GM18505 (cell line): ENCODE results near the gene INPP5F.

Experiments
- ATAC-seq: cut with Tn5 transposase; IDR thresholded peaks from one replicate; pipeline ENCODE4 v1.9.1; 2021; ENCODE audit not compliant: unreplicated experiment
- POLR2A ChIP-seq: IDR thresholded peaks from 4 replicates; pipeline ENCODE4 v1.6.1; 2011; ENCODE audit warnings: borderline replicate concordance; ENCODE audit not compliant: insufficient read depth, insufficient read length; ENCODE audit errors: extremely low read depth

The INPP5F gene

DNA sequence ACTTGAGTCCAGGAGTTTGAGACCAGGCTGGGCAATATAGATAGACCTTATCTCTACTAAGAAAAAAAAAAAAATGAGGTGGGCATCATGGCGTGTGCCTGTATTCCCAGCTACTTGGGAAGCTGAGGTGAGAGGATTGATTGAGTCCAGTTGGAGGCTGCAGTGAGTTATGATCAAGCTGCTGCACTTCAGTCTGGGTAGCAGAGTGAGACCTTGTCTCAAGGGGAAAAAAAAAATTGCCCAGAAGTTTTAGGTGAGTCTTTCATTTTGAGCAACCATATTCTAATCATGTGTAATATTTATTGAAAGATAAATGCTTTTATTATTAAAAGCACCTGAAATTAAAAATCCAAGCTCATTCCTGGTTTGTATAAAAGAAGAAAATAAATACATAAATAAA lies 13.1 kb downstream of the INPP5F start:
- no peak for ATAC-seq
- TF ChIP-seq POLR2A: no peak

DNA sequence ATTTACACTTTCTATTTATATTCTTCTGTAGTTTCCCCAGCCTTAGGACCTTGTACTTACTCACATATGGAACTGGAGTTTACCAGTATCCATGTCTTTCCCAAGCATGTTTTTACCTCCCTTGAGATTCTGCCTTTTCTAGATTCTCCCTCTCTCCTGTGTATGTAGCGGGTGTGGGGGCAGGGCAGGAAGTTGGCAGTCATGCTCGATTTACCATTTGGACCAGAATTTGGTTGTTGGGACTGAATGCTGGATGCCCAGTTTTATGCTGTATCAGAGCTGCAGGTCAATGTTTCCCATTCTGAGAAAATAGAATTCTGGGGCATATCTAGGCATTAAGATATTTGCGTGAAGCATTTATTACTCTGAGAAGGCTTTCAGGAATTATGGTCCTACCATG lies 14.2 kb downstream of the INPP5F start:
- no peak for ATAC-seq
- TF ChIP-seq POLR2A: no peak

DNA sequence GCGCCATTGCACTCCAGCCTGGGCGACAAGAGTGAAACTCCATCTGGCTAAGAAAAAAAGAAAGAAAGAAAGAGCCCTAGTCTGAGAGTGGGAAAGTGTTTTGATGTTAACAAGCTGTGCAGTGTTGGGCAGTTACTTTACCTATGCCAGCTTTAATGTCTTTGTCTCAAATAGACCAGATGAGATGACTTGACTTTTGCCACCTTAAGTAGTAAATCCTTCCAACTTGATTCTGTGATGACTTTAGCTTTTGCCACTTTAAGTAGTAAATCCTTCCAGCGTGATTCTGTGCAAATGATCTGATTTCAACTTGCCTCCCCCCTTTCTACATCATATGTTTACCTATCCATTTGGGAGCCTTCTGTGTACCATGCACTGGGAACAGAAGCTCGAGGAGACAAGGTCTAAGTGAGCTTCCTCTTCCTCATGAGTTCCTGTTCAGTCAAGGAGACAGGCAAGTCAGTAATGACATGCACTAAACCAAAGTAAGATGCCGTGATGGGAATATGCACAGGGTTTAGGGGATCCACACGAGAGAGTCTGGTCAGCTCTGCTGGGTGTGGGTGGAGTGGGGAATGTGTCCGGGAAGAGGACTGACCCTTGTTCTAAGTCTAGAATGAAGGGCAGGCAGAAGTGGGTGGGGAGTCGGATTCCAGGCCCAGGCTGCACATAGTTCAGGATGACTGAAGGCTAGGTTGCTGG lies 17.2 kb downstream of the INPP5F start:
- ATAC-seq: no peak
- no peak for TF ChIP-seq POLR2A

DNA sequence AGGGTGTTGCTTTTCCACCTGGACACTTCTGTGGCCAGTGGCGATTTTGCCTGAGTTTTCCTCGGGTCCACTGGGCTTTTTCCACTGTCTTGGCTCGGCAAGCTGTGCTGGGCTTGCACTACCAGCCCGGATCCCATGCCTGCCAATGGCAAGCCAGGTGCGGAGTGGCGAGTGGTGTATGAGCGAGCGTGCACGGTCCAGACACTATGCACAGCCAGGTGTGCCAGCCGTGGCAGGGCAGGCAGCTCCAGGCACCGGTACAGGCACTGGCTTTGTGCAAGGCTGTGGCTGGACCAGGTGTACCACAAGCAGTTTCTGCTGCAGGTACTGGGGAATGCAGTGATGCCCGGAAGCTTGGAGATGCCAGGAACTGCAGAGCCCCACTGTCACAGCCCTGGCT lies 22.1 kb downstream of the INPP5F start:
- no peak for TF ChIP-seq POLR2A
- ATAC-seq: no peak

DNA sequence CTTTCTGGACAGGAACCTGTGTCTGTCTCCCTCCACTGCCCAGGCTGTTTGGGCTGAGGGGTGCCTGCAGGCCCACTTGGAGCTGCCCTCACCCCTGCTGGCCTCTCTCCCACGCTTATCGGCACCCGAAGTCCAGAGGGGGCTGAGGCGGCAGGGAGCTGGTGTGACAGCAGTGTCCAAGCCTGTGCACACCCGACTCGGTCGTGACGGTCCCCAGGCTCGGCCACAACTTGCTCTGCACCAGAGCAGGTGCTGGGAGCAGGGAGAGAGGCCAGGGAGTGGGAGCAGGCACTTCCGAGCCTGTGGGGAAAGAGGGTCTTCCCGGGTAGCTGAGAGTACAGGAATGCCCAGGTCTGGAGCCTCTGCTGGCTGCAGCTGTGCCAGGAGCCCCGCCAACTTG lies 23.0 kb downstream of the INPP5F start:
- TF ChIP-seq POLR2A: no peak
- ATAC-seq: no peak

DNA sequence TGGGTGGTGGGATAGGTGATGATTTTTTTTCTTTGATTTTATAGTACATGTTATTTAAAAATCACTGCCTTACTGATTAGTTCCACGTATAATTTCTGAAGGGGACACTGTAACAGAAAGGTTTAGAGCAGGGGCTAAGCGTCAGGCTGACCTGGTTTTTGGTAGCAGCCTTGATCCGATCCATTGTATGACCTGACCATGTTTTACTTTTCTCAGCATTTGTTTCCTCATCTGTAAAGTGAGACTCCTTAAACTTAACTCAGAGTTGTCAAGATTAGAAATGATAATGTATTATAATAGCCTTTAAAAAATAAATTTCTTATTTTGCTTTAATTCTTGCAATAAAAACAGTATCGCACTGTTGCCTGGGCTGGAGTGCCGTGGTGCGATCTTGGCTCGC lies 23.6 kb downstream of the INPP5F start:
- no peak for ATAC-seq
- TF ChIP-seq POLR2A: no peak

DNA sequence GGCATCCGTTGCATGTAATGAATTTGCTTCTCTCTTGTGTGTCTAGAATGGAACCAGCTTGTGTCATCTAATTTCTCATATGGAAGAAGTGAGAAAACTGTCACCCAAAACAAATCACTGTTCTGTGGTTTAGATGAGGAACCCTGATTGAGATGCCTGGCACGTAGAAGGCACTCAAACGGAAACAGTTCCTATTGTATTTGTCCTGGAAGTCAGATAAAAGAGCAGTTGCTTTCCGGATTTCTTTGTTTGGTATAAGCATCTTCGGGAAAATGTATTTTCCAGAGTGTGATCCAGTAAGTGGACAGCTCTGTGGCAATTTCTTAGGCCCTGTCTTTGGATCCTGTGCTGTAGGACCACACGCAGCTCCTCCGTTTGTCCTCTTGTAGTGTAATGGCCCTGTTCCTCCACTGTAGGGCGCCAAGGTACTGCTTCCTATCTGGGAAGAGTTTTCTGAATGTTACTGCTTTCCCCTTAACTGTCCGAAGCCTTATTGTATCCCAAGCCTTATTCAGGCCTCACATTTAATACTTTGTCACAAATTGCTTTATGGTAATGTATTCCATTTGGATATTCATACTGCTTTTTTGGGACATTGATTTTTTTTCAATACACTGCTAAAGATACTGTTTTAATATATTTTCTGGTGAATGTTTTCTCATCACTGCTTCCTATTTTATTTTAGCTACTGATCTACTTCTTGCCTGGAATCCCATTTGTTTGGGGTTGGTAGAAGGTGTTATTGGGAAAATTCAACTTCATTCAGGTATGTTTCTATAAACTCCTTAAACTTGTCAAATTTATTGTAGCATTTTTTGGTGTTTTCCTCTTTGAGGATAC lies 24.8 kb downstream of the INPP5F start:
- no peak for TF ChIP-seq POLR2A

DNA sequence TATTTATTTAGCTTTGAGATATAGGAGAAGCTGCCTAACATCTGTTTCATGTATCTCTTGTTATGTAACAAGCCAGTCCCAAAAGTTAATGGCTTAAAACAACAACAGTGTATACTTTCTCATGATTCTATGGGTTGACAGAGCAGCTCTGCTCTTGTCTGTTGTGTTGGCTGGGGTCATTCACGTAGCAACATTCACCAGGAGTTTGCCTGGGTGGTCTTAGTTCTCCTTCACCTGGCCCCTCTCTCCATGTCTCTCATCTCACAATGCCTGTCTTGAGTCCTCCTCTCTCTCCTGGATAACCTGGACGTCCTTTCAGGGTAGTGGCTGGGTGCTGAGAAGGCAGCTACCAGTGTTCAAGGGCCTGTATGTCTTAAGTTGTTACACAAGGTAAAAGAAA lies 27.5 kb downstream of the INPP5F start:
- no peak for ATAC-seq
- TF ChIP-seq POLR2A: no peak

More for the DNA sequence above, 24.8 kb downstream of the INPP5F start:
- ATAC-seq: peak; percentile 80

DNA sequence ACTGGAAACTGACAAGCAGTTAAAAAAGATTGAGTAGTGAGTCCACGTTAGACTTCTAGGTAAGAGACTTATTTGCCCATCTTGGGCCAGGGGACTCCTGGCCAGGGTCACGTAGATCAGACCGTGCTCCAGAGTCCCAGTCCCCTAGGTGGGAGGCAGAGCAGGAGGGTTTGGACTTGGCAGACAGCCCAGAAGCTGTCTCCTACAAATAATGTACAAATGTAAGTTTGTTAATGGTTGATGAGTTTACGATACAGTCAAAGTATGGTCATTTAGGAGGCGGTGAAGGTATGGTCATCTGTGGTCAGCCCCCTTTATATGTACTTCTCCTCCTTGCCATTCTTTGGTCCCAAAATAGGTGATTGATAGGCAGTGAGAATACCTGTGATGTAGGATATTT lies 28.2 kb downstream of the INPP5F start:
- ATAC-seq: no peak

DNA sequence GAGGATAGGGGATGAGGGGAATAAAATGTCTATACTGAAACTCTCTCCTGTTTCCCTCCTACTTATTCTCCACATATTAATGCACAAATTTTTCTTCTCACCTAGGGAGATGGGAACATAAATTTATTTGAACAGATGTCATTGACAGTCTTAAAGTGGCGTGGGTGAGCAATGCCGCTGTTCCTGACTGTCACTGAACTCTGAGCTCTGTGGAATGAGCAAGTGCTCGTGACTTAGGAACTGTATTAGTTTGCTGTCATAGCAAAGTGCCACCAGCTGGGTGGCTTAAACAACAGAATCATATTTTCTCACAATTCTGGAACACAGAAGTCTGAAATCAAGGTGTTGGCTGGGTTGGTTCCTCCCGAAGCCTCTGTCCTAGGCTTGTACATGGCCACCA lies 29.1 kb downstream of the INPP5F start:
- no peak for ATAC-seq

More for the DNA sequence above, 28.2 kb downstream of the INPP5F start:
- TF ChIP-seq POLR2A: no peak

DNA sequence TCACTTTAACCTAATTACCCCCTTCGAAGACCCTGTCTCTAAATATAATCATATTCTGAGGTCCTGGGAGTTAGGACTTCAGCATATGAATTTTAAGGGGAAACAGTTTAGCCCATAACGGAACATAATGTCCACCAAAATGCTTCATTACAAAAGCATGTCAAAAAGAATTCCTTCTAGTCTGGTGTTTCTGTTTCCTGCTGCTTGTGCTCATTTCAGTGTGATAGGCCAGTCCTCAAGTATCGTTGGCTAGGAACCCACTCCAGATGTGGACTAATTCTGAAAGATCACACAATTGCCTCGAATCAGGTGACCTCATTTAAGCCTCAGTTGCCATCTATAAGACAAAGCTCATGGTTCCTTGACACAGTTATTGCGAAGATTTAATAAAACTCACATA lies 29.6 kb downstream of the INPP5F start:
- ATAC-seq: no peak
- no peak for TF ChIP-seq POLR2A

More for the DNA sequence above, 29.1 kb downstream of the INPP5F start:
- no peak for TF ChIP-seq POLR2A

DNA sequence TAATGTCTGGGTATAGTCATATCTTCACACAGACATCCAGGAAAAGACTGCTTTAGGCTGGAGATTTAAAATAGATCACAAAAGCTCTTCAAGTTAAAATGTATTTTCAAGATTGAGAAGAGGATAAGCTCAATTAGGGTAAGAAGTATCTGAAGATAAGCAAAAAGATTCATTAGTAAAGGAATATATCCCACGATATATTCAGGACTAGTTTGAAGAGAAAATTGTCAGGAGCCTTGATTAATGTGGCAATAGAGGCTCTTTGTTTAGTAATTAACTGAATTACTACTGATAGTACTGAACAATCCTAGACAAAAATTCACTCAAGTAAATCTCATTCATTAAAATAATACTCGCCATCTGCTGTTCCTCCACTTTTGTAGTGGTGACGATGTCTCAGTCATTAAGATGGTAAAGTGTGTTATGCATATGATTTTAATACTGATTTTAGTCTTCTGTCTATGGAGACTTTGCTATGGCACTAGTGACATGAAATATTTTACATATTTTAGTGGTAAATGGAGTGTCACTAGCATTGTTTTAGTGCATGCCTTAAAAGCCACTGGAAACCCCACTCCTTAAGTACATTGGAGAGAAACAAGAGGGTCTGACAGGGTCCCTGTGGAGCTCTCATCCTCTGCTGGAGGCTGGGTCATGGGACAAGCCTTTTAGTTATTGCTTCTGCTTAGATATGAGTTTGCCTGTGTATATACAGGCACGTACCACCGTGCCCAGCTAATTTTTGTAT lies 32.8 kb downstream of the INPP5F start:
- no peak for TF ChIP-seq POLR2A
- ATAC-seq: no peak

DNA sequence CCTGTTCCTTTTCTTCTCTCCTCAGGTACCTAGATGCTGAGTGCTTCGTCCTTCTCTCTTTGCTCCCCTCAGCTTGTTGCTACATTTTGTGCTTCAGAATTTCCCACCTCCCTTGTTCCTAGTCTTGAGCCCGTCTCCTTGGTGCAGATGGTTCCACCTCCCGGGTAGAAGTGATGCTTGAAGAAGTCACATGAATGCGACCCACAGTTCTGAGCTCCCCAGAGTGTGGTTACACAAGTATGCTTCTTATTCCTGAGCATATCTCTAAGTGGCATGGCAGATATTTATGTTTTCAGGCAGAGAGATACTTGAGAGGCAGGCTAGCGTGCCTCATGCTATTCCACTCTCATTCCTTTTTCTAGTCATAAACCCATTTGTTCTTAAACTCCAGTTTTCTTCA lies 34.0 kb downstream of the INPP5F start:
- ATAC-seq: no peak

More for the DNA sequence above, 34.0 kb downstream of the INPP5F start:
- TF ChIP-seq POLR2A: no peak
